ENCODE measurements around the gene TXNRD2.

TXNRD2 gene

DNA sequence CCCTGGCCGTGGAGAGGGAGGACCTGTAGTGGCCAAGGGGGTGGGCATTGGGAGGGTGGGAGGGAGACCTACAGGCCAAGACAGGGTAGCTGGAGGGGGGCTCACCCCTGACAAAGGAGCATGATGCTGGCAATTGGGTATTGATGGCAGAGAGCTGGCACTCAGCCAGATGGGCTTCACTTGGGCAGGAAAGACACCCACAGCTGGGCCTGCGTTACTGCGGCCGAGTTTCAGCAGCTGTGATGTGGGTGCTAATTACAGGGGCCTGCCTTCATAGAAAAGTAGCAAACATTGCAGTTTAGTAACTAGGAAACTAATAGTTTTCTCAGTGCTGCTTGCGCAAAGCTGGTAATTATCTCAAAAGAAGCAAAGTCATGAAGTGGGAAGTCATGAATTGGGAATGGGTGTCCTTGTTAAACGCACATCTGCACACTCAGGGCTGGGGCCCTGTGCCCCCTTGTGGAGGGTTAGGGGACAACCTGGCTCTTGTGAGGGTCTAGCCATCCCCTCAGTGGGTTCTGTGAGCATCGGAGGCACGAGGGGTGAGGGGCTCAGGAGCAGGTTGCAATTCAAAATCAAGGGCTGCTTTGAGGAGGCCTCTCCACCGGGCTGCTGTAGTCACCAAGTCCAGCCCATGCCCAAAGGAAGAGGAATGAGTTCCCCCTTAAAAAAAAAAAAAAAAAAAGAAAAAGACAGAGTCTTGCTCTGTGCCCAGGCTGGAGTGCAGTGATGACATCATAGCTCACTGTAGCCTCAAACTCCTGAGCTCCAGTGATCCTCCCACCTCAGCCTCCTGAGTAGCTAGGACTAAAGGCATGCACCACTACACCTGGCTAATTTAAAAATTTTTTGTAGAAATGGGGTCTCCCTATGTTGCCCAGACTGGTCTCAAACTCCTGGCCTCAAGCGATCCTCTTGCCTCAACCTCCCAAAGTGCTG is 24.4 kb upstream of the TXNRD2 start:
- no peak for DNase-seq

DNA sequence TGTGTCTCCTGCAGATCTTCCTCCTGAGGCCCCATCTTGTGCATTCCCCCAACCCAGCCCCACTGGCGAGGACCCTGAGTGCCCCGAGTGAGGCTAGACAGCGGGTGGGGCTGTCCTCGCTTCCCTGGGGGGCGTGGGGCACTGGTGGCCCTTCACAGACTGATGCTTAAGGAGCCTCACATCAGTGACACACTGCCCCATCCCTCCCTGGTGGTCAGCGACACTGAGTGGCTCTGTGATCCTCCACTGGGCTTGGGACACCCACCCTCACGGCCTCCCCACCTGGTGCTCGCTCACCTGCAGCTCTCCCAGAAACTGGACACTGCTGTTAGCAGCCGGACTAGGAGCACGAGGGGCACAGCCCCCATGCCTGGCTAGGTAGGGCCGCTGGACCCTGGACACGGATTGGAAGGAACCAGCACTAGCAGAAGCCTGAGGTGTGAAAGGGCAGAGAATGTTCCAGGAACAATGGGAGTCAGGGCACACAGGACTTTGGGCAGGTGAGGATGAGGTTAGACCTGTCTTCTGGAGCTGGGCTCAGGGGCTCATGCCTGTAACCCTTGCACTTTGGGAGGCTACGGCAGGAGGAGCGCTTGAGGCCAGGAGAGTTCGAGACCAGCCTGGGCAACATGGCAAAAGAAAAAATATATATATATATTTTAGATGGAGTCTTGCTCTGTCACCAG is 23.2 kb upstream of the TXNRD2 start:
- no peak for DNase-seq

DNA sequence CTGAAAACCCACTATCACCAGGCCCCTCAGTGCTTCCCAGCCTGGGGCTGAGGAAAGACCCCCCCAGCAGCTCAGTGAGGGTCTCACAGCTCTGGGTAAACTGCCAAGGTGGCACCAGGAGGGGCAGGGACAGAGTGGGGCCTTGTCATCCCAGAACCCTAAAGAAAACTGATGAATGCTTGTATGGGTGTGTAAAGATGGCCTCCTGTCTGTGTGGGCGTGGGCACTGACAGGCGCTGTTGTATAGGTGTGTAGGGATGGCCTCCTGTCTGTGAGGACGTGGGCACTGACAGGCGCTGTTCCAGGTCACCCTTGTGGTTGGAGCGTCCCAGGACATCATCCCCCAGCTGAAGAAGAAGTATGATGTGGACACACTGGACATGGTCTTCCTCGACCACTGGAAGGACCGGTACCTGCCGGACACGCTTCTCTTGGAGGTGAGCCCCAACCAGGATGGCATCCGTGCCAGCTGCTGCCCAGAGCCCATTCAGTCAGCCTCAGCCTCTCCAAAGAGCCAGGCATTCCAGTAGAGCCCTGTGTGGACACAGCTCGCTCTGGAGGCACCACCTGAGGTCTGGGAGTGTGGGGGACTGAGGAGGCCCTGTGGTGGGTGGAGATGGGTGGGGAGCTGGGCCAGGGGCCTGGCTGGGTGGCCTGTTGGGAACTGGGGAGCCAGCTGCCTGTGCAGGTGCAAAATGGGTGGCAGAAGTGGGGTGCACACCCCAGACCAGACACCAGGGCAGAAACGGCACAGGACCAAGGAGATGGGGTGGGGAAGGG is 22.4 kb upstream of the TXNRD2 start:
- DNase-seq = no peak

- DNase-seq = no peak
These were observed 21.5 kb upstream of the TXNRD2 start for GRCh38 chr22:19962909-19963806.

DNA sequence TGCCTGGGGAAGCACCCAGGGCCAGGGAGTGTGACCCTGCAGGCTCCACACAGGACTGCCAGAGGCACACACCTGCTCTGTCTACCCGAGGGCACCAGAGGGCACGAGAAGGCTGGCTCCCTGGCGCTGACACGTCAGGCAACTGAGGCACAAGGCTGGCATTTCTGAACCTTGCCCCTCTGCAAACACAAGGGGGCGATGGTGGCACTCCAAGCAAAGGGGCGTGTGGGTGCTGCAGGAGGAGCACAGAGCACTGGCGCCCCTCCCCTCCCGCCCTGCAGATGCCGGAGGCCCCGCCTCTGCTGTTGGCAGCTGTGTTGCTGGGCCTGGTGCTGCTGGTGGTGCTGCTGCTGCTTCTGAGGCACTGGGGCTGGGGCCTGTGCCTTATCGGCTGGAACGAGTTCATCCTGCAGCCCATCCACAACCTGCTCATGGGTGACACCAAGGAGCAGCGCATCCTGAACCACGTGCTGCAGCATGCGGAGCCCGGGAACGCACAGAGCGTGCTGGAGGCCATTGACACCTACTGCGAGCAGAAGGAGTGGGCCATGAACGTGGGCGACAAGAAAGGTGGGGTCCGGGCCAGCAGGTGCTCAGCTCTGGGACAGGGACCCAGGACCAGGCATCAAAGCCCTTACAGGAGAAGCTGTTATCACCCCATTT is 20.8 kb upstream of the TXNRD2 start:
- no peak for DNase-seq

- DNase-seq = no peak
These were observed 20.2 kb upstream of the TXNRD2 start for GRCh38 chr22:19961868-19962245.

DNA sequence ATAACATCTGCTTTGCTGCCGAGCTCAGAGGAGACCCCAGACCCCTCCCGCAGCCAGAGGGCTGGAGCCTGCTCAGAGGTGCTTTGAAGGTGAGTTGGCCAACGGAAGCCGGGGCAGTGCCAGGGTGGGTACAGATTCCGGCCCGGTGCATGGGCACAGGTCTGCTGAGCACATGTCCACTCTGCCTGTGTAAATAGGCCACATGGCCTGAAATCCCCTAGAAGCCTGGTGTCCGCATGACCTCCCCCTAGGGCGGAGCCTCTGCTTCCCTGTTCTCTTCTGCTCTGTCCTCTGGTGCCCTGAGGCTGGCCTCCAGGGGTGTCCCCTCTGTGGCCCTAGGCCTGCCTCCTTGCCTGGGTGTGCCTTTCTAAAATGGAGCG is 19.6 kb upstream of the TXNRD2 start:
- DNase-seq = no peak

GRCh38 chr22:19960491-19961200 is 19.0 kb upstream of the TXNRD2 start:
- no peak for DNase-seq

GRCh38 chr22:19959587-19960490 is 18.2 kb upstream of the TXNRD2 start:
- no peak for DNase-seq

GRCh38 chr22:19959043-19959586 is 17.5 kb upstream of the TXNRD2 start:
- no peak for DNase-seq

GRCh38 chr22:19958083-19959042 is 16.7 kb upstream of the TXNRD2 start:
- no peak for DNase-seq

GRCh38 chr22:19957445-19957844 is 15.8 kb upstream of the TXNRD2 start:
- no peak for DNase-seq

GRCh38 chr22:19955241-19956128 is 13.9 kb upstream of the TXNRD2 start:
- DNase-seq = no peak

DNA sequence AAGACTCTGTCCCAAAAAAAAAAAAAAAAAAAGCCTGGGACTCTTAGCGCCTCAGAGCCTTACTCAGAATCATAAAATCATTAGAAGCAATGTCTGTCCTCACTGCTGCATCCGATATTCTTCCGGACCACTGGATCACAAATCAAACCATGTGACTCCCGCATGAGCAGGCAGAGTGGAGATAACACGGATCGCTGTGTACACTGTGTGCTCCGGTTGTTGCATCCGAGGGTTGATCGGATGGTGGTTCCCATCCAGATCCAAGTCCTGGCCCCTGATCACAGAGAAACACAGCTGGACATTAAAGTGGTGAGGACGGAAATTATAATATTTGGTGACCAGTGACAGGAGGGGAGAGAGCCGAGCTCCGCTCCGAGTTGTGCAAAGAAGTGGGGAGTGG is 9.7 kb upstream of the TXNRD2 start:
- no peak for DNase-seq

- DNase-seq = no peak
These were observed 6.6 kb upstream of the TXNRD2 start for GRCh38 chr22:19948057-19948760.

DNA sequence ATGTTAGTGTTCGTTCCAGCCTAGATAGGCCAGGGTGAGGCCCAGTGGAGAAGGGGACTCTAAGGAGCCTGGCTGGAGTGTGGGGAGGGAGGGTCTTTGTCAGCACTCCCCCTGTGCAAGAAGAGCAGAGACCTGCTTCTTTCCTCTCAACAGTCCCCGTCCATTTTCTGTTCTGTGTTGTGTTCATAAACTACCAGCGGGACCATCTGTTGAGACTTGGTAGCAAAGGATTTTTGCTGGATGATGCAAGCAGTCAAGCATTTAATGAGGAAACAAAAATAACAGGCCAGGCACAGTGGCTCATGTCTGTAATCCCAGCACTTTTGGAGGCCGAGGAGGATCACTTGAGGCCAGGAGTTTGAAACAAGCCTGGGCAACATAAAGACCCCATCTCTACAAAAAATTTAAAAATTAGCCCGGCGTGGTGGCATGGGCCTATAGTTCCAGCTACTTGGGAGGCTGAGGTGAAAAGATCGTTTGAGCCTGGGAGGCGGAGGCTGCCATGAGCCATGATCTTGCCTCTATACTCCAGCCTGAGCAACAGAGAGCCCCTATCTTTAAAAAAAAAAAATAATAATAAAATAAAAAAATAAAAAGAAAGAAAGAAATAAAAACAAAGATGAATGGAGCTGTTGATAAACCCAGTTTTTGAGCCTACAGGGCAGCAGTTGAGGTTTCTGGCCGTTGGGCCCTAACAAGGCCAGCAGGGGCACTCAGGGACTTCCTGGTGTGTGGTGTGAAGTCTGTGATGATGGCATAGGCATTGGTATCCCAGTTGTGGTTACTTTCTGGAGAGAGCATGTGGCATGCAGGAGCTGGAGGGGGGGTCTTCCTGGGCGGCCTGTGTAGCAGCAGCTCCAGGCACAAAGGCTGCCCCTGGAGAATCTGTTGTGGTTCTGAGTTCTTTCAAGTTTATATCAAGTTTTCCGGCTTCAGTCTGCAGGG is 1.7 kb upstream of the TXNRD2 start:
- no peak for DNase-seq
